Measurements from ENCODE around the gene TRMO.

Gene TRMO

GRCh38 chr9:97859346-97859745 is 63.0 kb downstream of the TRMO start:
- no peak for DNase-seq (ENCODE audit: low read depth)
- TF ChIP-seq CTCF (IDR thresholded peaks at IDR 0.05; ENCODE audit: low read depth, low read length, missing control alignments), result no peak
- H3K4me3 ChIP-seq (ENCODE audit: low read depth, low read length), result no peak overlapping the region

- no peak overlapping the region for H3K4me3 ChIP-seq (ENCODE audit: low read depth, low read length)
- TF ChIP-seq CTCF (IDR thresholded peaks at IDR 0.05; ENCODE audit: low read depth, low read length, missing control alignments), result no peak
- DNase-seq (ENCODE audit: low read depth), result no peak
These were observed 63.5 kb downstream of the TRMO start for GRCh38 chr9:97858826-97859225.

GRCh38 chr9:97858393-97858713 is 63.9 kb downstream of the TRMO start:
- TF ChIP-seq CTCF (IDR thresholded peaks at IDR 0.05; ENCODE audit: low read depth, low read length, missing control alignments), result no peak
- no peak overlapping the region for H3K4me3 ChIP-seq (ENCODE audit: low read depth, low read length)
- DNase-seq (ENCODE audit: low read depth), result no peak

GRCh38 chr9:97857606-97858392 is 64.5 kb downstream of the TRMO start:
- no peak overlapping the region for H3K4me3 ChIP-seq (ENCODE audit: low read depth, low read length)
- no peak for TF ChIP-seq CTCF (IDR thresholded peaks at IDR 0.05; ENCODE audit: low read depth, low read length, missing control alignments)
- DNase-seq (ENCODE audit: low read depth), result no peak

- TF ChIP-seq CTCF (IDR thresholded peaks at IDR 0.05; ENCODE audit: low read depth, low read length, missing control alignments), result no peak
- no peak for DNase-seq (ENCODE audit: low read depth)
These were observed 65.3 kb downstream of the TRMO start for GRCh38 chr9:97856857-97857605.

GRCh38 chr9:97855899-97856298 is 66.4 kb downstream of the TRMO start:
- no peak for TF ChIP-seq CTCF (IDR thresholded peaks at IDR 0.05; ENCODE audit: low read depth, low read length, missing control alignments)
- no peak for DNase-seq (ENCODE audit: low read depth)
- H3K4me3 ChIP-seq (ENCODE audit: low read depth, low read length), result no peak overlapping the region

More at GRCh38 chr9:97856857-97857605, 65.3 kb downstream of the TRMO start:
- no peak overlapping the region for H3K4me3 ChIP-seq (ENCODE audit: low read depth, low read length)

Data from GM12864 (cell line).